ENCODE data around the gene SELPLG.

SELPLG gene

DNA sequence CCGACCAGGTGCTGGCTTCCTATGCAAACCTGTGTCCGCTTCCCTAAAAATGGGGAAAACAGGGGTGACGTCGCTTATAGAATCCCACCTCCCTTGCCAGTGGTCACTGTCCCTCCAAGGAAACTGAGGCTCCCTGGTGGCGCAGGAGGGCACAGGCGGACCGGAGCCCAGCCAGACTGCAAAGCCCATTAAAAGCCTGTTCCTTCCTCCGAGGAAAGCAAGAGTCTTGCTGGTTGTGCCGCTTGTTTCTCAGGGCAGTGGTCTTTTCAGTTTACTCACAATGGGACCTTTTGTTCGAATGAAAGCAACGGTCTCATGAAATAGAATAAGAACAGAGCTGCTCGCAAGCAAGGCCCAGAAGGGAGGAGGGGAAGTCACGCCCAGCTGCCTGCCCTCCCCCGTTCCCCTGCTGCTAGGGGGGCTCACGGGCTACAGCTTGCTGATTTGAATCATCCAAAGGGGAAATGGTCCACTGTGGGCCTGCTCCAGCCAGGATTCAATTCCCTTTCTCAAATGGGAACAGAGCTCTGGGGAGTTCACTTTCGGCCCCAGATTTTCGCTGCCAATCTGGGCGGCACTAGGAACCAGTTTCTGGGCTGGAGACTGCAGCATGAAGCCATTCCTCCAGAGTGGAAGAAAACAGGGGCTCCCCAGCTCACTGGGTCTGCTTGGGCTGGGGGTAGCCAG, 4.6 kb upstream of the SELPLG start:
- TF ChIP-seq, protein P1, sequence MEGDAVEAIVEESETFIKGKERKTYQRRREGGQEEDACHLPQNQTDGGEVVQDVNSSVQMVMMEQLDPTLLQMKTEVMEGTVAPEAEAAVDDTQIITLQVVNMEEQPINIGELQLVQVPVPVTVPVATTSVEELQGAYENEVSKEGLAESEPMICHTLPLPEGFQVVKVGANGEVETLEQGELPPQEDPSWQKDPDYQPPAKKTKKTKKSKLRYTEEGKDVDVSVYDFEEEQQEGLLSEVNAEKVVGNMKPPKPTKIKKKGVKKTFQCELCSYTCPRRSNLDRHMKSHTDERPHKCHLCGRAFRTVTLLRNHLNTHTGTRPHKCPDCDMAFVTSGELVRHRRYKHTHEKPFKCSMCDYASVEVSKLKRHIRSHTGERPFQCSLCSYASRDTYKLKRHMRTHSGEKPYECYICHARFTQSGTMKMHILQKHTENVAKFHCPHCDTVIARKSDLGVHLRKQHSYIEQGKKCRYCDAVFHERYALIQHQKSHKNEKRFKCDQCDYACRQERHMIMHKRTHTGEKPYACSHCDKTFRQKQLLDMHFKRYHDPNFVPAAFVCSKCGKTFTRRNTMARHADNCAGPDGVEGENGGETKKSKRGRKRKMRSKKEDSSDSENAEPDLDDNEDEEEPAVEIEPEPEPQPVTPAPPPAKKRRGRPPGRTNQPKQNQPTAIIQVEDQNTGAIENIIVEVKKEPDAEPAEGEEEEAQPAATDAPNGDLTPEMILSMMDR (IDR thresholded peaks at IDR 0.05; ENCODE audit: low read depth, low read length, missing control alignments): no peak
- in situ Hi-C loops (cut with HindIII; ENCODE audit: low pct_ligation_motif_present, low sequenced_read_pairs): no loop called here
- Histone ChIP-seq H3K4me3 (ENCODE audit: low read depth, low read length) (no peak overlapping the region), H3K27ac (no peak overlapping the region), H3K27me3 (replicated peaks) (no peaks in the 10 kb centered on the region), H3K36me3 (replicated peaks) (peaks cover 11% of the 10 kb centered on the region)
- DNase-seq: no peak

DNA sequence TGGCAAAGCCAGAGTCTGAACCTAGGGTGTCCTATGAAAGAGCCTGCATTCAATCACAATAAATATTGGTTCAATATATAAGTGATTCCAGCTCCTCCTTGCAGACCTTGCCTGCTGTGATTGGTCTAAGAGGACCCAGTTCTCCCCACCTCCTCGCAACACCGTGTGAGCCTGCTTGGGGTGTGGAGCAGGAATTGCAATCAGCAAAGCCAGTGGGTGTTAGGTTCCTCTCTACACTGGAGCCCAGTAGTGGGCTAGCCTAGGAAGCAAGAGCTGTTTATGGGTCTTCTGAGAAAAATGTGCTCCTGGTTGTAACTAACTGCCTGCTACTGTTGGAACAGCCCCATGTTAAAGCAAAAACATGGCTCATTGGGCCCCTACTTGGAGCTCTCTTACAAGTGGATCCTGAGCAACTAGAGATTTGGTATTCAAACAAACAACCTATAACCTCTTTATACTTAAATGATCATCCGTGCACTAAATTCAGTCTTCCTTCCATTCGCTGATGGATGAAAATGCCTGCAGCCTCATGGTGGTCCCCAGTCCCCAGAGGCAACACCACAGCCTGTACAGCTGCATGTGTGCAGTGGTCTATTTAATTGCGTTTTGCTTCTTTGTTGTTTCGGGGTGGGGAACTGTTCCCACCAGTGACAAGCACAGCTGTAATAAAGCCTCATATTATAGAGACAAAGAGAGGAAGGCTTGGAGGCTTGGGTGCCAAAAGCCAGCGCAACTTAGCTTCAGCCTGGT, 3.7 kb upstream of the SELPLG start:
- TF ChIP-seq, protein P1 (IDR thresholded peaks at IDR 0.05; ENCODE audit: low read depth, low read length, missing control alignments): no peak
- H3K27ac ChIP-seq: no peak overlapping the region
- no peaks in the 10 kb centered on the region for H3K27me3 ChIP-seq (replicated peaks)
- H3K4me3 ChIP-seq (ENCODE audit: low read depth, low read length): no peak overlapping the region
- no peak for DNase-seq
- H3K36me3 ChIP-seq (replicated peaks): peaks cover 11% of the 10 kb centered on the region
- in situ Hi-C loops (cut with HindIII; ENCODE audit: low pct_ligation_motif_present, low sequenced_read_pairs): no loop called here

DNA sequence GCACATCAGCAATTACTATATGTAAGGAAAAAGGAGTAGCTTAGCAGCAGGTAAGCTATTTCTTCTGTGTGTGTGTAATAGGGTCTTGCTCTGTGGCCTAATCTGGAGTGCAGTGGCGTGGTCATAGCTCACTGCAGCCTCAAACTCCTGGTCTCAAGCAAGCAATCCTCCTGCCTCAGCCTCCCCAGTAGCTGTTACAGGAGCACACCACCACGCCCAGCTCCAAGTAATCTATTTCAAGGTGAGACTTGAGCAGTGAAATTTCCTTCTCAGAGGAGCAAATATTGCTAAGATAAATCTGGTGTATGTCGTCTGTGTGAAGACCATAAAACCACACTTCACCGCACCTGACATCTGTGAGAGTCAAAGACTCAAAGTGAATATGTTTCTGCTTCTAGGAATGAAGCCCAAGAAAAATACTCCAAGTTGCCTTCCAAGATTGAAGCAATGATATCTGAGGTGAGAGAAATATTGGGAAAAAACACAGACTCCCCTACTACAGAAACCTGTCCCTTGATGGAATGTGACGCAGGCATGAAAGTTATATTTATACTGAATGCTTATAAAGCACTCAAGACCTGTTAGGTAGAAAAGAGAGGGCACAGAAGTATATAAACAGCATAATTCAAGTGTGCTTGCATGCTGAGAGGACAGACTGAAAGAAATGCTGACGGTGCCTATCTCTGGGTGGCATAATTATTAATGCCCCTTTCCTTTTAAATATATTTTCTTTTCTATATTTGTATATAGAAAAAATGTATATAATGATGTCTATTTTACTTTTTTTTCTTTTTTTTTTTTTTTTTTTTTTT, 2.5 kb upstream of the SELPLG start:
- no peak overlapping the region for H3K27ac ChIP-seq
- no peaks in the 10 kb centered on the region for H3K27me3 ChIP-seq (replicated peaks)
- peaks cover 5% of the 10 kb centered on the region for H3K36me3 ChIP-seq (replicated peaks)
- in situ Hi-C loops (cut with HindIII; ENCODE audit: low pct_ligation_motif_present, low sequenced_read_pairs): no loop called here
- TF ChIP-seq, protein P1 (IDR thresholded peaks at IDR 0.05; ENCODE audit: low read depth, low read length, missing control alignments): no peak
- no peak for DNase-seq
- no peak overlapping the region for H3K4me3 ChIP-seq (ENCODE audit: low read depth, low read length)

DNA sequence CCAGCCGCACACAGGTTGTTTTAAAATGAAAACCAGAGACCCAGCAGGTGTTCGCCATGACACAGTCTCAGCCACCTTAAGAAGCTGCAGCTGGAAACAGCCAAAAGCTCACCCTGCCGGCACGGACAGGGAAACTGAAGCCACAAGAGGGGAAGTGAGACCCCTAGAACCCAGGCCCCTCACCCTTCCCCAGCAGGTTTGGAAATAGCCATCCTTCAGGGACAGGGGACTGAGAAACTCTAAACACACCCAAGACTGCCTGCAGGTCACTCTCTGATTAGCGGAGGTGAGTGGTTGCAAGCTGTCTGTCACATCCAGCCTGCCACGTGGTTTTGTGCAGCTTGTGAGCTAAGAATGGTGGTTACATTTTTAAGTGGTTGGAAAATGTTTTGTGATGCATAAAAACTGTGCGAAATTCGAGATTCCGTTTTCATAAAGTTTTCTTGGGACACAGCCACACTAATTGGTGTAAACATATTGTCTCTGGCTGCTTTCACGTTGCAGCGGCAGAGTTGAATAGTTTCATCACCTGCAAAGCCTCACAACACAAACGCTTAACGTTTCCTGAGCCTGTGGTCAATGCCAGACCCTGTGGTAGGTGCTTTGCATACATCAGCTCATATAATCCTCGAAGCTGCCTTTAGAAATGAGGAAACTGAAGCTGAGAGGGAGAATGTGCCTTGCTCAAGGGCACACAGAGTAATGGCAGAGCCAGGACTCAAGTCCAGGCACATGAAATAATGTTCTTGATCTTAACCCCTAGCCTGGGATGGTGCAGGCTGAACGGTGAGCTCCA, 1.7 kb upstream of the SELPLG start:
- TF ChIP-seq, protein P1 (IDR thresholded peaks at IDR 0.05; ENCODE audit: low read depth, low read length, missing control alignments): no peak
- in situ Hi-C loops (cut with HindIII; ENCODE audit: low pct_ligation_motif_present, low sequenced_read_pairs): no loop called here
- Histone ChIP-seq H3K27me3 (replicated peaks) (no peaks in the 10 kb centered on the region), H3K27ac (no peak overlapping the region), H3K4me3 (ENCODE audit: low read depth, low read length) (no peak overlapping the region), H3K36me3 (replicated peaks) (no peaks in the 10 kb centered on the region)
- no peak for DNase-seq

DNA sequence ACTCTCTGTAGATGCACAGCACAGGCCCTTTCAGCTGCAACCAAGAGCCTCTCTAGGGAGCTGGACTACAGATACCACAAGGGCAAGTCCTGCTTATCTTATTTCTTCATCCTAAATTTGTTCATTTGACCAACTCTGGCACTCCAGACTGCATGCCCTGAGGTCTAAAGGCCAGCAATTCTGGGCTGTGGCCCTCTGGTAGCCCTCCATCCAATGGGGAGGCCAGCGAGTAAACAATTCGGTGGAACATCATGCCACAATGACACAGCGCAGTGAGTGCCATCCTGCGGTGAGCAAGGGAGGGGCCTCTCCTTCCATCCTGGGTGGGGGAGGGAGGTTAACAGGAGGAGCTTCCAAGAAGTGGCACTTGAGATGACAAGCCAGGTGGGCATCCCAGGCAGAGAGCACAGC, 652 bp upstream of the SELPLG start:
- no peak for DNase-seq
- H3K36me3 ChIP-seq (replicated peaks): no peaks in the 10 kb centered on the region
- H3K27me3 ChIP-seq (replicated peaks): no peaks in the 10 kb centered on the region
- in situ Hi-C loops (cut with HindIII; ENCODE audit: low pct_ligation_motif_present, low sequenced_read_pairs): no loop called here
- TF ChIP-seq, protein P1 (IDR thresholded peaks at IDR 0.05; ENCODE audit: low read depth, low read length, missing control alignments): no peak
- H3K27ac ChIP-seq: no peak overlapping the region
- no peak overlapping the region for H3K4me3 ChIP-seq (ENCODE audit: low read depth, low read length)

All from brain microvascular endothelial cell (primary cell).